HG02870 (cell line): Measurements from ENCODE around the gene GDI1.

Experiments used
- ATAC-seq: cut with Tn5 transposase; IDR thresholded peaks from one replicate; pipeline ENCODE4 v1.9.1; 2021; ENCODE audit warnings: mild to moderate bottlenecking, moderate library complexity; ENCODE audit not compliant: unreplicated experiment

The GDI1 gene

GRCh38 chrX:154478728-154479622 lies 42.0 kb downstream of the GDI1 start, which contains the start of gene LAGE3:
LAGE3 (minus strand) TSS chrX:154479281; CDS start chrX:154478915, 366 bp downstream.
- peak; percentile 82 for ATAC-seq

GRCh38 chrX:154481195-154481594 lies 44.2 kb downstream of the GDI1 start:
- ATAC-seq = no peak

DNA sequence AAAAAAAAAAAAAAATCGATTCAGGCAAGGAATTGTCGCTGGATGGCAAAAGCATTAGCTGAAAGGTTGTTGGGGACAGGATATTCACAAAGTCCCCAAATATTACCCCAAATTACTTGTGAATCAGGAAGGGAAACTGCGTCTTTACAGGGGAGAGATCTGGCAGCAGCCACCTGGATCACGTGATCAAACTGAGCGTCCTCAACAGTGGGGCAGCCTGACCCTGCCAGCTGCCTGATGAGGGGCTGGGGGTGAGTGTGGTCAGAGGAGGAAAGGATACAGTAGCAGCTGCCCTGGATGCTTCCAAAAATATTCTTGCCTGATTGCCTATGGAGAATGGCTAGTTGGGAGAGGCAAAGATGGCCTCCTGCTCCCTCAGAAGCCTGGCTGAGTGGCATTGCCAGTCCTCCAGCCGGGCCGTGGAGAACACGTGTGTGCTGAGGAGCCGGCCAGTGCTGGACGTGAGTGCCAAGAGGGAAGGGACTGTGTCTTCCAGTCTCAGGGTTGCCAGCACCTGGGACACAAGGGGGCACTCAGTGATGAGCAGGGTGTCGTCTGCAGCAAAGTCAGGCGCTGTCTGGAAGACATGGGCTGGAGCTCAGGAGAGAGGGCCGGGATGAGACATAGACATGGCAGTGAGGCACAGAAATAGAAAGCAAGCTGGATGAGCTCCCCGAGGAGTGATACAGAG lies 45.1 kb downstream of the GDI1 start:
- no peak for ATAC-seq

DNA sequence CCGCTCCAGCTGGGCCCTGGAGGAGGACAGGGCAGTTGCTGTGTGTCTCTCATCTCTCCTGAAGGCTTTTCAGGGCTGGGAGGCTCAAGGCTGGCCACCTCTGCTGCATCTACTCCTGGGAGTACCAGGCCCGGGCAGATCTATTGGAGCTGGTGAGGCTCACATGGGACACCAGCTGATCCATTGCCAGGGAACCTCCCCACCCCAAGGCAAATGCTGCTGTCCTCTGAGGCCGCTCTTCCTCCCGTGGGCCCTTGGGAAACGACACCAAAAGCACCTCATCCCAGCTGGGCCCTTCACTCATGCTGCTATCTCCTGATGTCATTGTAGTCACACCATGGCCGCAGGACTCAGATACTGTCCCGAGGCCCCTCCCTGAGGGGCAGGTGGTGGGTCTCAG lies 45.8 kb downstream of the GDI1 start:
- no peak for ATAC-seq

DNA sequence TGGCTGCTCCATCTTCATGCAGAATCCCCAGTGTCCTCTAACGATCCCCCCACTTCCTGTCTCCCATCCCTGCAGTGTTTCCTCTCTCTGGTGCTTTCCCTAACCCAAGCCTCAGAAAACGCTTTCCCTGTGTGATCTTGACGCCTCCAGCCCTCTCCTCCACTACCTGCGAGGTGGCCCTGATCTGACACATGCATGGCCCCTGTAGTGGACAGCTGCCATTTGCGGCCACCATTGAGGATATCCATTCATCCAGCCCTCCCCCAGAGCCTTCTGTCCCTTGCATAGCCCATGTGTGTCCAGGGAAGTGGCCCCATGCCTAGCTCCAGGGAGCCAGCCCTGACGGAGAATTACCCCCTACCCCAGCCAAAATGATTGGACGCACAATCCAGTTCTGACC lies 46.4 kb downstream of the GDI1 start:
- no peak for ATAC-seq

DNA sequence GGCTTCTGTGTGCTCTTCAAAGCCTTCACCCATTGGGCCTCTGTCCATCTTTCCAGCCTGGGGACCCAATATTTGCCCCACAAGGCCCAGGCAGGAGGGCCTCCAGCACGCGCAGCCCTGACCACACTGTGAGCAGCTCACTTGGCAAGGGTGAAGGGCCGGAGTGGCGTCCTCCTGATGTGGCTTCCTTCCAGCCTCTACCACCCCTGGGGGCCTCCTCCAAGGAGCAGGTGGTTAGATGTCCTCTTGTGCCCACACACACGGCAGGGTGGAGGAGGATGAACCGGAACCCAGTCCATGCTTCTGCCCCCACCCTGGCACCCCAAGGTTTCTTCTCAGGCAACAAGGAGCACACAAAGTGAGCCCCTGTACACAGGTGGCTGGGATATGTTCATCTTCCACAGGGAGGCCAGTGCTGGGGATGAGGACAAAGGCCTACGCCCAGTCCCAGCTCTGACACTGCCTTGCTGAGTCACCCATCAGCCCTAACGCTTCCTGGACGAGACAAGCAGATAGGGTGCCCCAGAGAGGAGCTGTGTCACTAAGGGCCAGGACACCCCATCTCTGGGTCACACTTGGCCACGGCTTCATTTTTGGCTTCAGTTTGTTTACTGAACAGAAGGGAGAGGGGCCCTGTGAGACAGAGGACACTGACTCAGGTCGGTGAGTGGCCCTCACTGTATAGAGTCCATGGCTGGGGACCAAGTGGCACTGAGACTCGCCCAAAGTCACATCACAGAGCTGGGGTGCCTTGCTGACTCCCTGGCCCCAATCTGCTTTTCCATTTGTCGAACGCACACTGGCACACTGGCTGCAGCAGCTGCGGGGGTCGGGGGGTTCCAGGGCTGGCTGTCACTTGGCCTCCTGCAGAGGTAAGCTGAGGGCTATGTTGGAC lies 47.5 kb downstream of the GDI1 start:
- no peak for ATAC-seq

DNA sequence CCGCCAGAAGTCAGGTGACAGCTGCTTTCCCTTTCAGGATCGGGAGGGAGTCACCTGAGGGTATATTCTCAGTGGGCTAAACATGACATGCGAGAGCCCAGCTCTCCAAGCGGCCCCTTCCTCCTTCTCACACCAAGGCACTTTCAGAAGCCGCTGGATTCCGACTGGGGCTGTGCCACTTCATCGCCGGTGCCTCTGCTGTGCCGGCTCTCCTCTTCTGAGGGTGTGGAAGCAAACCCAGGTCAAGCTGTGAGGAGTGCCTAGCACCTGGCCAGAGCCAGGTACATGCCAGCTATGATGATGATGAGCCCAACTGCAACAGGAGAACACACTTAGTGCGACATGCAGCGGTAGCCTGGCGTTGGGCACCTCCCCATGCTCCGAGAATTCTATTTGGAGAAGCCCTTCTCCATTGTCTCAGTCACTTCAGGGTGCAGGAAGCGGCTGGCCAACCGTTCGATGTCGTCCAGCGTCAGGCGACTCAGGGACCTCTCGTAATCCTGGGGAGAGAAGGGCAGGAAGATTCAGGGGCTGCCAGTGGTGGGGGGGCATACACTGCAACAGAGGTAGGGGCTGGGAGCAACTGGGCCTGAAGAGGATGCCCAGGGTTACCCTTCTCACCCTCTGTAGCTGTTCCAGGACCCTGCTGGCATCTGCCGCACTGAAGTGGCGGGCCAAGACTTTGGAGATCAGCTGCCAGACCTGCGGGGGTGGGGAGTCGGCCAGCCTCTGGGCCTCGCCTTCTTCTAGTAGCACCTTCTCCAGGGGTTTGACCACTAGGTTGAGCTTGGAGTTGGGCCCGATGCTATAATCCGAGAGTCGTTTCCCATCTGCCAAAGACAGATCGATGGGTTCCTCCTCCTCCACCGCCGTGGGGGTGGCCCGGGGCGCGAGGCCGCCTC lies 48.4 kb downstream of the GDI1 start:
- no peak for ATAC-seq

DNA sequence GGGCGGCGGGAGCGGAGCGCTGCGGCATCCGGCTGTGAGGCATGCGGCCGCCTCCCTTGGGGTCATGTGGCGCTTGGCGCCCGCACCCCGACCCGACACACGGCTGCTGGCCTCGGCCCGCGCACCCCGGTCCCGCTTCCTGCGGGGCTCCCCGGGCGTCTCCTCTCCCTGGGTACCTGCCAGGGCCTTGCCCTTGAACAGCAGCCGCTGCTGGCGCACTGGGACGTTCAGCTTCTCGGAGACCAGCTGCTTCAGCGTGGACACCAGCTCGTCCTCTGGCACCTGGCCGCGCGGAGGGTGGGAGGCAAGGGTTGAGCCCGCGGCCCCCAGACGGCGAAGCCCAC lies 49.1 kb downstream of the GDI1 start:
- no peak for ATAC-seq

DNA sequence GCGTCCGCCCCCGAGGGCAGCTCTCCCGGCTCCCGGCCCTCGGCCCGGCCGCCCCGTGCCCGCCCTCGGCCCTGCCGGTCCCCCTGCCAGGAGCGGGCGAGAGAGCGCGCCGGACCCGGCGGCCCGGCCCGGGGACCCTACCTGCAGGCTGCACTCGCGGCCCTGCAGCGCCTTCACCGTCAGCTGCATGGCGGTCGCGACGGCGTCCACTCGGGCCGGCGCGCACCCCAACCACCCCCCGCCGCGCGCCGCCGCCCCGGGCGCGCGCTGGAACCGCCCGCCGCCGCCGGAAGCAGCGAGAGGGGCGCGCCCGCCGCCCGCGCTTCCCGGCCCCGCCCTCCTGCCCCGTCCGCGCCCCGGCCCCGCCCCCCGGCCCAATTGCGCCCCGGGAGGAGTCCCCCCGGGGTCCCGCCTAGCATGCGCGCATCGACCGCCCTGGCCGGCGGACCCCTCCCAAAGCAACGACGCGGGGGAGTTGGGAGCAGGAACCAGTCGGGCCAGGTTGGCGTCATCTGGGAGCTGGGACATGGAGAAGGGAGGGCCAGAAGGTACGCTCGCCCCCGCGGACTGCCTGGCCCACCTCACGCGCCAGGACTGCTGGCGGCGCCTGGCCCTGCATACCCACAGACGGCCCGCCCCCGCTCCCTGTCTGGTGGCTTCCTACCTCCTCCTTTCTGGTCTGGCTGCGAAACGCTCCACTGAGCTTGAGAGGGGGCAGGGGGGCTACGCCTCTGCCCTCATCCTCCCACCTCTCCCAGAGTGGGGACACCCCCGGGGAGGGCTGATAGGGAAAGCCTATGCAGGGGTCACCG lies 49.6 kb downstream of the GDI1 start, which contains the start of gene UBL4A:
UBL4A (minus strand) TSS at position 220 of the 812 bp plus-strand sequence; CDS start at position 189, 31 bp downstream.
- no peak for ATAC-seq

DNA sequence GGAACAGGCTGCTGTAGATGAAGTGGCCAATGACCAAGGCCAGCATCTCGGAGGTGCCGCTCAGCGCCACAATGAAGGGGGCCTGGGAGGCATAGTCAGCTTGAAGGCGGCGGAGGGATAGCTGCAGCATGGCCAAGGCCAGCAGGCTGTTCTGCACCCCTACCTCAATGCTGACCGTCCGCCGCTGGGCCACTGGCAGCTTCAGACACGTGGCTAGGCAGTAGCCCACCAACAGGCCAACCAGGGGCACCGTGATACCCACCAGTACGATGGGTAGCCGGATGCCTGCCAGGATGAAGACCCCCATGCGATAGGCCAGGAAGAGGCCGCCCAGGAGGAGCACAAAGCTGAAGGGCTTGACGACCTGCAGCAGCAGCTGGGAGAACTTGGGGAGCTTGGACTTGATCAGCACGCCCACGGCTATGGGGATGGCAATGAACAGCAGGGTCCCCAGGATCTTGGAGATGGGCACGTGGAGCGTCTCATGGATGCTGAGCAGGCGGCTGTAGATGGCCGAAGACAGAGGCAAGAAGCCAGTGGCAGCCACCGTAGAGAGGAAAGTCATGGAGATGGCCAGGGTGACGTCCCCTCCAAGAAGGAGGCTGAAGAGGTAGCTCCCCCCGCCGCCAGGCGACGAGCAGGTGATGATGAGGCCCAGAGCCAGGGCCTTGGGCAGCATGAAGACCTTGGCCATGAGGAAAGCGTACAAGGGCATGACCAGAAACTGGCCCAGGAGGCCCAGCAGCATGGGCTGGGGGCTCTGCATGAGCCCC lies 50.8 kb downstream of the GDI1 start:
- ATAC-seq = no peak

GRCh38 chrX:154488336-154489075 lies 51.6 kb downstream of the GDI1 start:
- ATAC-seq = no peak

- ATAC-seq = no peak
Measured at GRCh38 chrX:154489182-154489581, 52.2 kb downstream of the GDI1 start.

DNA sequence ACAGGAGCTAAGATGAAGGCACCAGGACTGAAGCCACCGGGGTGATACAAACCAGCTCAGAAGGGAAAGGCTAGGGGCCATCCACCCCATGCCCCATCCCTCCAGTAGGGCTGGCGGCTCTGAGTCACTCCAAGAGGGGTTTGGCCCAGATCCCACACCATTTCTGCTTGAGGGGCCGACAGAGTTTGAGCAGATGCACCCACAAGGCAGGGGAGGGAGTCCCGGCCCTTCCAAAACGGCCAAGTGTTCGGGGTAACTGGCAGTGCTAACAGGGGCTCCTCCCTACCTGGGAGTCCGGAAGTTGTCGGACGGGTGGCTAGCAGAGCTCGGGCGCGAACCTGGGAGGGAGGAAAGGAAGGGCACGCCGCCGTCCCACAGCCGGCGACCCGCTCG lies 53.1 kb downstream of the GDI1 start:
- ATAC-seq = no peak

GRCh38 chrX:154490414-154491083 lies 53.6 kb downstream of the GDI1 start, which contains the start of gene SLC10A3:
SLC10A3 (minus strand) TSS chrX:154490629; CDS start chrX:154488940, 1,689 bp downstream.
- ATAC-seq = peak; percentile 67
